BJ (cell line): Measurements from ENCODE around the gene HSF2BP. TPM values are rescaled to one million over a fixed set of nuclear protein-coding genes. Genes with fewer than 3 reads are reported as not detected.
A peak's percentile ranks its signal among the peaks of the same experiment; 100 is the strongest.
"Not testable (repeated sequence)": the region's sequence is repeated elsewhere in the genome, so short reads cannot be mapped to it uniquely, and the experiment has no call there.

ENCODE experiments used
- CTCF ChIA-PET: fragments of 350-600 bp; formaldehyde crosslinking; extraction: SDS; loops from one replicate; lab custom pipeline; 2021; ENCODE audit warnings: antibody characterized with exemption, inconsistent platforms; lab: Yijun Ruan, JAX
- POLR2A ChIA-PET: fragments of 300-600 bp; sonication (Branson Sonifier 250); formaldehyde crosslinking; extraction: SDS; loops from one replicate; lab custom pipeline; 2021; ENCODE audit warnings: antibody characterized with exemption; lab: Charles Lee
- DNase-seq: peaks from one replicate; pipeline ENCODE4 v3.0.0-alpha.2; 2011; ENCODE audit warnings: low read depth
- H3K27me3 ChIP-seq: 2 replicates; pipeline ENCODE4 v1.6.0; 2011; ENCODE audit warnings: low read length; ENCODE audit not compliant: control insufficient read depth, insufficient read depth
- H3K36me3 ChIP-seq: 2 replicates; pipeline ENCODE4 v1.5.1; 2011; ENCODE audit warnings: low read length; ENCODE audit not compliant: control insufficient read depth, insufficient read depth
- H3K4me3 ChIP-seq: 2 replicates; pipeline ENCODE4 v1.5.1; 2011; ENCODE audit warnings: low read depth, mild to moderate bottlenecking, control low read depth, low read length
- CTCF ChIP-seq: IDR thresholded peaks from 2 replicates; pipeline ENCODE4 v1.5.1; 2011; ENCODE audit warnings: low read depth, mild to moderate bottlenecking, control low read depth, inconsistent platforms, low read length, moderate library complexity; ENCODE audit not compliant: insufficient read depth
- polyA plus RNA-seq: library from polyadenylated mRNA; depleted of rRNA; stranded (reverse); fragments of >200 nt; gene quantifications from 2 replicates; pipeline ENCODE4 v1.2.3, GENCODE V29; 2011

The HSF2BP gene
- polyA plus RNA-seq, 1 experiment: 1.2 TPM

GRCh38 chr21:43598416-43599120, 60.7 kb downstream of the HSF2BP start:
- ChIA-PET POLR2A (interaction anchor here (0.6 to 0.7 kb wide), 2 partner anchors 9 to 35 kb away, joined by 3 to 4 read pairs; no protein-coding TSS in a partner anchor), CTCF (interaction anchor here (1.1 to 1.2 kb wide), 2 partner anchors 10 to 47 kb away, joined by 3 to 4 read pairs; no protein-coding TSS in a partner anchor)
- Histone ChIP-seq H3K27me3 (no peaks in the 10 kb centered on the region), H3K4me3 (no peak overlapping the region), H3K36me3 (no peaks in the 10 kb centered on the region)
- TF ChIP-seq CTCF: no peak
- peak; percentile 64 for DNase-seq

DNA sequence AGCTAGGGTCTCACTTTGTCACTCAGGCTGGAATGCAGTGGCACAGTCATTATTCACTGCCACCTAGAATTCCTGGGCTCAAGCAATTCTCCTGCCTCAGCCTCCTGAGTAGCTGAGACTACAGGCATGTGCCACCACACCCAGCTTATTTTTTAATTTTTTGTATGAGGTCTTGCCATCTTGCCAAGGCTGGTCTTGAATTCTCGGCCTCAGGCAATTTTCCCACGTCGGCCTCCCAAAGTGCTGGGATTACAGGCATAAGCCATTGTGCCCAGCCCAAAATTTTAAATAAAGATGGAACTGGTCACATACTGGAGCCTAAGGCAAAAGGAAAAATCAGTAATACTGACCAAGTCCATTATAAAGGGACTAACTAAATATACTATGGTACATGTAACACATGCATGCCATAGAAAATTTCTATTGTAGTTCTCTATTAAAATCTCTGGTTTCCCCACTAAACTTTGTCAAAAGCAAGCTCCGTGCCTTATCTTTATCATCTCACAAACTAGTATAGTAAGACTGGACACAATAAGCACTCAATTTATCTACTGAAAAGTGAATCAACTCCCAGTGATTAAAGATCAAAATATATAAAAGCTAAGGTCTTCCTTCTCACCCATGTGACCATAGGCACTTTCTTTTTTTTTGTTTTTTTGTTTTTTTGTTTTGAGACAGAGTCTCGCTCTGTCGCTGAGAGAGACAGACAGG, 61.6 kb downstream of the HSF2BP start:
- Histone ChIP-seq H3K4me3 (no peak overlapping the region), H3K36me3 (no peaks in the 10 kb centered on the region), H3K27me3 (no peaks in the 10 kb centered on the region)
- DNase-seq: no peak
- TF ChIP-seq CTCF: no peak
- ChIA-PET CTCF (interaction anchor here (1.2 kb wide), 1 partner anchor 9 kb away, joined by 3 read pairs; no protein-coding TSS in a partner anchor), POLR2A (interaction anchor here (0.6 kb wide), 1 partner anchor 8 kb away, joined by 3 read pairs; no protein-coding TSS in a partner anchor)

- no peak for DNase-seq
- Histone ChIP-seq H3K36me3 (no peaks in the 10 kb centered on the region), H3K27me3 (no peaks in the 10 kb centered on the region), H3K4me3 (no peak overlapping the region)
- CTCF ChIA-PET: no interaction called here
- POLR2A ChIA-PET: interaction anchor here (0.7 kb wide), 1 partner anchor 321 kb away, joined by 3 read pairs; no protein-coding TSS in a partner anchor
- no peak for TF ChIP-seq CTCF
These were observed 62.2 kb downstream of the HSF2BP start for GRCh38 chr21:43597052-43597451.

DNA sequence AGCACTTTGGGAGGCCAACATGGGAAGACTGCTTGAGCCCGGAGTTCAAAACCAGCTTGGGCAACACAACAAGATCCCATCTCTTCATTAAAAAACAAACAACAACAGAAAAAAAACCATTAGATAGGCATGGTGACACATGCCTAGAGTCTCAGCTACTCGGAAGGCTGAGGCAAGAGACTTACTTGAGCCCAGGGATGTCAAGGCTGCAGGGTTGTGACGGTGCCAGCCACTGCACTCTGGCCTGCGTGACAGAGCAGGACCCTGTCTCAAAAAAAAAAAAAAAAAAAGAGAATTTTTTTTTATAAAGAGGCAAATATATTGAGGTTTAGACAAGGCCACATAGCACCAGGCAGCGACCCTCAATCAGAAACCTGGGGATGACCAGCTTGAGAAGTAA, 62.7 kb downstream of the HSF2BP start:
- H3K4me3 ChIP-seq: no peak overlapping the region
- TF ChIP-seq CTCF: no peak
- no peaks in the 10 kb centered on the region for H3K36me3 ChIP-seq
- ChIA-PET POLR2A (interaction anchor here (0.7 kb wide), 1 partner anchor 322 kb away, joined by 3 read pairs; no protein-coding TSS in a partner anchor), CTCF (no interaction called here)
- DNase-seq: no peak
- no peaks in the 10 kb centered on the region for H3K27me3 ChIP-seq

DNA sequence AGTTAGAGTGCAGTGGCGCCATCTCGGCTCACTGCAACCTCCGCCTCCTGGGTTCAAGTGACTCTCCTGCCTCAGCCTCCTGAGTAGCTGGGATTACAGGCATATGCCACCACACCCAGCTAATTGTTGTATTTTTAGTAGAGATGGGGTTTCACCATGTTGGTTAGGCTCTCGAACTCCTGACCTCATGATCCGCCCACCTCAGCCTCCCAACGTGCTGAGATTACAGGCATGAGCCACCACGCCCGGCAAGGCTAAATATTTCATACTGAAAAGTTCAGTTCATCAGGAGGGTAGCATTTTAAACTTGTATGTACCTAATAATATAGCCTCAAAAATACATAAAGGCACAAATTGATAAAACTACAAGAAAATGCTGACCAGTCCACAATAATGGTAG, 63.5 kb downstream of the HSF2BP start:
- CTCF ChIA-PET: interaction anchor here (1.0 kb wide), 1 partner anchor 8 kb away, joined by 4 read pairs; no protein-coding TSS in a partner anchor
- DNase-seq, H3K27me3 ChIP-seq, POLR2A ChIA-PET, H3K4me3 ChIP-seq, H3K36me3 ChIP-seq: not testable (repeated sequence)
